IPS-11a (cell line): ENCODE results near the gene KCNMB2.
"Not testable (repeated sequence)": the region's sequence is repeated elsewhere in the genome, so short reads cannot be mapped to it uniquely, and the experiment has no call there.

Experiments used
- H3K4me3 ChIP-seq: one replicate; pipeline ENCODE4 v1.5.1; 2013; ENCODE audit warnings: low read depth, low read length, control low read depth

Gene KCNMB2

DNA sequence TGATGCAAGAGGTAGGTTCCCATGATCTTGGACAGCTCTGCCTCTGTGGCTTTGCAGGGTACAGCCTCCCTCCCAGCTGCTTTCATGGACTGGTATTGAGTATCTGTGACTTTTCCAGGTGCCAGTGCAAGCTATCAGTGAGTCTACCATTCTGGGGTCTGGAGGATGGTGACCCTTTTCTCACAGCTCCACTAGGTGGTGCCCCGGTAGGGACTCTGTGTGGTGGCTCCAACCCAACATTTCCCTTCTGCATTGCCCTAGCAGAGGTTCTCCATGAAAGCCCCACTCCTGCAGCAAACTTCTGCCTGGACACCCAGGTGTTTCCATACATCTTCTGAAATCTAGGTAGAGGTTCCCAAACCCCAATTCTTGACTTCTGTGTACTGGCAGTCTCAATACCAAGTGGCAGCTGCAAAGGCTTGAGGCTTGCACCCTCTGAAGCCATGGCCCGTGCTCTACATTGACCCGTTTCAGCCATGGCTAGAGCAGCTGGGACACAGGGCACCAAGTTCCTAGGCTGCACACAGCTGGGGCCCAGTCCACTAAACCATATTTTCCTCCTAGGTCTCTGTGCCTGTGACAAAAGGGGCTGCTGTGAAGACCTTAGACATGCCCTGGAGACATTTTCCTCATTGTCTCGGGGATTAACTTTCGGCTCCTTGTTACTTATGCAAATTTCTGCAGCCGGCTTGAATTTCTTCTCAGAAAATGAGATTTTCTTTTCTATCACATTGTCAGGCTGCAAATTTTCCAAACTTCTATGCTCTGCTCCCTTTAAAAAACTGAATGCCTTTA lies 209.8 kb downstream of the KCNMB2 start:
- not testable (repeated sequence) for H3K4me3 ChIP-seq

GRCh38 chr3:178748874-178749273 lies 212.6 kb downstream of the KCNMB2 start:
- no peak overlapping the region for H3K4me3 ChIP-seq

DNA sequence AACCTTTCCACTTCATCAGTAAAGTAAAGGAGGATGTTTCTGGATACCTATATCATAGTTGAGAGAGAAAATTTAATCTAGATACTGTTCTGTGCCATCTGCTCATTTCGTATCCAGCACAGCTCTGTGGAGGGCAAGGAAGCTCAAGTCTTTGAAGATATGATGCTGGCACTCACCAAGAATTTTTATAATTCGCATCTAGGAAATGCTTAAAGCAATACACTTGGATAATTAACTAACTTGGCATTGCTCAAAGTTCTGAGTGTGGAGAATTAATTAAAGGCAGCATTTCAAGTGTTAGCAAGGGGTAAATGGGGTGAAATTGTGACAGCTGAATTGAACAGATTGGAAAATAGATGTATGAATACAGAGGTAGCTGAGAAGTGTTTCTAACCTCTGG lies 213.2 kb downstream of the KCNMB2 start:
- H3K4me3 ChIP-seq, result no peak overlapping the region

DNA sequence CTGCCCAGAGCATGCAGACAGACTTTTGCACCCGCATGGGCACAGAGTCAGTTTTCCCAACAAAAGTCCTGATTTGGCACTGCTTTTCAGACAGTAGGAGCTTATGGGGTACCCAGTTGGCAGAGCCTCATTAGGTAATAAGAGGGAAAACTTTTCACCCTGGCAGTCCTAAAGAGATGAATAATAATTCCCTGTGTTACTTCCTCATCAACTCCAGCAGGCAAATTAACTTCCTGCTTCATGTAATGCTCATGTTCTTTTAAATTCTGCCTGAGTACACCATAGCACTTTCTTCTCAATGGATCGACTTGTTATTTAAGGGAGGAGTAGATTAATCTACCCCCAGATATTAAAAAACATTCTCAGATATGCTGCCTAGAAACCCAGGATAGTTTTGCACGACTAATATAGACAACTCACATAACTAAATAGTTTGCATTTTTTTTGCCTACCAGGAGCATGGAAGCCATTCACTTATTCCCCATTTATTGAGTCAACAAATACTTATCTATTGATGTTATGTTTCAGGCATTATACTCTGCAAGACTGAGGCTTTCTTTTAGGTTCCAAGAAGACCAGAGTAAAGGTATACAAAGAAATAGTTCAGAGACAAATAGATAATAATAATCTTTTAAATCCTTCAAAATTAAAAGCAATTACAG lies 214.5 kb downstream of the KCNMB2 start:
- H3K4me3 ChIP-seq, result no peak overlapping the region

DNA sequence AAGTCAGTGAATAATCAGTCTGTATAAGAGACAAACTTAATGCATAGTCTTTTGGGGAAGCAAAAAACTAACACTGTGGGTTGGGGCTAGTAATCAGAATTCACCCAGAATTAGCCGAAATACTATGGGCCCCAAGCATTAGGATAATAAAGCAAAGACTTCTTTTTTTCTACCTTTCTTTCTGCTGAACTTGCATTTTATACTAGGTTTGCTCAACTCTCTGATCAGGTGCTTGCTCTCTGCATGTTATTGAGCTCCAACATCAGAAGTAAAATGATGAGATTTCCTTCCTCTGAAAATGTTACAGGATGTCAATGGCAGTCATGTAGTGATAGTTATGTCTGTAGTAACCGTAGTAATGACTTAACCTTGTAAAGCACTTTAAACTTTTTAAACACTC lies 216.6 kb downstream of the KCNMB2 start:
- no peak overlapping the region for H3K4me3 ChIP-seq

DNA sequence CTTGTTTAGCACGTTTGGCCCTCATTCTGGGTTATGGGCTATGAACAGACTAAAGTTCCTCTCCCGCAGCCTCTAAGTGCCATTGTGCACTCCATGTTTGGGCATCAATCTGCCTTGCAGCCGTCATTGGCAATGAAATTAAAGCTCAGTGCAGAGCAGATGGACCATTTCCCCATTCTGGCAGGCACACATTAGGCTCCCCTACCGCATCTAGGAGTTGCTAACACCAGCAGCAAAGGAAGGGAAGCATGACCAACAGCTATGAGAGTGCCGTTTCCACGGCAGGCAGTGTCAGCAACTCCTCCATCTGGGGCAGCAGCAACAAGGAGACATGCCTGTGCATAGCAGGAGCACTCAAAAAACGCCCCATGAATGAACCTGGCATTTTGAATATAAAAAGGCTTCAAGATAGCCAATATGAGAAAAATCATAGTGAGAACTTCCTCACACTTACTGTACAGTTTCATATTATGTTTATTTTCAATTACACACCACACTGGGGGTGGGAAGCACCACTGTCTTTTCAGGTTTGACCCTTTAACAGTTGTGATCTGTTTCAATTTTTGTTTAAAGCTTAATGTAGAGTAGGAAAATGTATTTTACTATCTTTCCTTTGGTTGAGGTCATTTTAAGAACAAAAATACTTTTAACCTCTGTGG lies 218.7 kb downstream of the KCNMB2 start:
- no peak overlapping the region for H3K4me3 ChIP-seq

DNA sequence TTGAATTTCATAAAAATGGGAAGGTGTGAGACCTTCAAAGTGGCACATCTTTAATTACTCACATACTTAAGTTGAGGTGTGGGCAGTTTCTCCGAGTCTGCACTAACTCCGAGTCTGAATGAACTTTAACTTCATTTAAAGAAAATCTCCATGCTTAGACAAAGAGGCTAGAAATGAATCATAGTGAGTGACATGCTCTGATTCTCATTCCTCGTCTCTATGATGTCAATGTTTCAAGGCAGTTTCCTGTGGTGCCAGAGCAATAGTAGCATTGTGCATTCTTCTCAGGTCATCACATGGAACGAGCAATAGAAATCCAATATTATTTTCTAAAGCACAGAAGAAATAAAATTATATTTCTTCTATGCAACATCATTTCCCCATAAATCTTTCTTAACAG lies 224.8 kb downstream of the KCNMB2 start:
- no peak overlapping the region for H3K4me3 ChIP-seq

DNA sequence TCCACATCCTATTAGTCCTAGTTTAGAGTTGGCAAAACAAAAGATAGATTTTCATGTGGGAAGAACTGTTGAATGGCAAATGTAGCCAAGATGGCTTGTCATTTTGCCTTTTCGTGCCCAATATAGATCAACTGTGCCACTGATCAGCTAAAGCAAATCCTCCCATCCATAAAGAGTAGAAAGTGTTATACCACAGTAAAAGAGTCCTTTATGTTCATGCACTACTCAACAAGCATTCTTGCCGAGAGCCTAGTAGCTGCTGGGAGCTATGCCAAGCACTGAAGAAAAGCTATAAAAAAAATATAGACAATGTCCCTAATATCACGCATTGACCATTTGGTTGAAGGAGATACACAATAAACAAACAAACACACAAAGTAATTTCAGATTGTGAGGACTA lies 225.2 kb downstream of the KCNMB2 start:
- H3K4me3 ChIP-seq, result no peak overlapping the region

DNA sequence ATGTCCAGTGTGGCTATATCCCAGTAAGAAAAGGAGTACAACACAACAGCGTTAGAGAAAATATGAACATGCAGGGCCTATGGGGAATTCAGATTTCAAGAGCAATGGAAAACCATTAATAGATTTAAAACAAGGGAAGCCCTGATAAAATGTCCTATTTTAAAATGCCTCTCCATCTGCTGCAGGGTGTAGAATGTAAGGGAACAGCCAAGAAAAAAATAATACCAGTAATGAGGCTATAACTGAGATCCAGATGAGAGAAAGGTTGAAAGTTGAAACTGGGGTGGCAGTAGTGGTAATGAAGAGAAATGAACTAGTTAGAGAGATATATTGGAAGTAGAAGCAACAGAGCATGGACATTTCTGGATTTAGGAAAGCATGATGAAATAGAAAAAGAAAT lies 226.1 kb downstream of the KCNMB2 start:
- no peak overlapping the region for H3K4me3 ChIP-seq

DNA sequence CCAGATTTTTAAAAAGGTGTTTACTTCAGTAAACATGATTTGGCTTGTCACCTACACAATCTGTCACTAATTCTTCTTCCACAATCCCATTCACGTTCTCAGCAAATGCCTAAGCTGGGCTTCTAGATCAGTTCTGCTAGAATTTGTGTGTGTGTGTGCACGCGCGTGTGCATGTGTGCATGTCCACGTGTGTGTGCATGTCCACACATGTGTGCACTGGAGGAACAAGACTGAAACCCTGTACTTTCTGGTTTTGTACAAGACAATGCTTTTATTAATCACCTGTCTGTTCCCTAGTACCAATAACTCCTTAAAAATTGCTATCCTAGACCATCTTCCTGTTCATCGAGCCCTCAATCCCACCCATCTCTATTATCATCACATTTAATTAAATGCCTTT lies 229.2 kb downstream of the KCNMB2 start:
- H3K4me3 ChIP-seq, result no peak overlapping the region

DNA sequence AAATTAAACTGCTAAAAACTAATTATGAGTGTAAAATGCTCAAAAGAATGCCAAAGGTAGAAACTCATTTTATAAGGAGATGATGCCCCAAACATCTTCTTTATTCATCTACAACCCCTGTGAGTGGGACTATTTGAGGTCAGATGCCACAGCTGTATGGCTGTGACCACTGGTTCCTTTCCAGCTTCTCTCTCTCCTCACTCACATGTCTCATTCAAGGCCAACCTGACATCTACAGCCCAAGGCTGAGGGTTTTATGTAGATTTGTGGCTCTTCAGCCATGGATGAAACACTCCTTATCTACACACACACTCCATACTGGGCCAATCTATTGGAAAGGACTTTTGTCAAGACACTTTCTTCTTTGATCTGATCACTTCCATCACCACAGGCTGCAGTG lies 231.3 kb downstream of the KCNMB2 start:
- no peak overlapping the region for H3K4me3 ChIP-seq

DNA sequence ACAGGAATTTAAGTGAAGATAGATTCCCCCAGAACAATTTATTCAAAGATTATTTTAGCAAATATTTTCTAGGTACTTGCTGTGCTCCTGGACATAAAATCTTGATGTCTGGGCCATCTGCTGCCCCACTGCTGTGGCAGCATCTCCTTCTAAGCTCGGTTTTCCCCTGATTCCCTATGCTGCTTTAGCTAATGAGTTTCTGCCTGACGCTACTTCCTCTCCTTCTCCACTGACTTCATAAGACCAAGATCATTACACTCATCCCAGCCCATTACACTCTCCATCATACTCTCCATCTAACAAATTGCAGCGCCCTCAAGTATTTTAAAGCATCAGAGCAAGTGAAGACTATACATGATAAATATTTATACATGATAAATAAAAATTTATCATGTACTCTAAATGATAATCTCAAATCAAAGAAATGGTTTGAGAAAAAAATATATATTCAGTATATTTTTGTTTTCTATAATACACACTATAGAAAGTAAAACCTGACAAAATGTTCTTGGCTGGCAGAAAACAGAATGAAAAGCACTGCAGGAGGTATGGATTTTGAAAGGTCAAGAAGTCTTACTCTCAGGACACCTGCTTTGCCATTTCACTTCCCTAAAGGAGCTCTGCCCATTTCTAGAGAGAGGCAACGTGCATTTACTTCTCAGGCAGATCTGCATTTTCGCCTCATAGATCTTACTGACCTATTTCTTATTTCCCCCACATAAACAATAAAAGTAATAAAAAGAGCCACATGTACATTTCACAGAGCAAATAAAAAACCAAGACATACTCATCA lies 232.0 kb downstream of the KCNMB2 start:
- H3K4me3 ChIP-seq, result no peak overlapping the region

- no peak overlapping the region for H3K4me3 ChIP-seq
Measured at GRCh38 chr3:178771511-178771910, 235.3 kb downstream of the KCNMB2 start.

GRCh38 chr3:178772746-178773145 lies 236.5 kb downstream of the KCNMB2 start:
- no peak overlapping the region for H3K4me3 ChIP-seq

DNA sequence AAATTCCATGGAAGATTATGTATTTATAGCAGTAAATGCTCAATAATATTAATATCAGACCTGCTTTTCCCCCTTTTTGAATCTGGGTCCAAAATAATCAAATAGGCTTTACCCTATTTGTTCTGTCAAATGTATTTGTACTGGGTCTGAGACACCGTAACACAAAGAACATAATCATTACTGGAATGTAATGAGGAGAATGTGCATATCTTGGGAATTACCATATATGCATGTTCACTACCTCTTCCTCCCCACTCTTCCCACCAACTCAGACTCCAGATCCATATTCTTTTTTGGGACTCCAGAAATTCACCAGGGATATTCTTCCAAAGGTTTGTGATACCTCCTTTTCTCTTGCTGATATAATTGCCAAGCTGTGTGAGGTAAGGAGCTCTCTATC lies 237.1 kb downstream of the KCNMB2 start:
- no peak overlapping the region for H3K4me3 ChIP-seq

DNA sequence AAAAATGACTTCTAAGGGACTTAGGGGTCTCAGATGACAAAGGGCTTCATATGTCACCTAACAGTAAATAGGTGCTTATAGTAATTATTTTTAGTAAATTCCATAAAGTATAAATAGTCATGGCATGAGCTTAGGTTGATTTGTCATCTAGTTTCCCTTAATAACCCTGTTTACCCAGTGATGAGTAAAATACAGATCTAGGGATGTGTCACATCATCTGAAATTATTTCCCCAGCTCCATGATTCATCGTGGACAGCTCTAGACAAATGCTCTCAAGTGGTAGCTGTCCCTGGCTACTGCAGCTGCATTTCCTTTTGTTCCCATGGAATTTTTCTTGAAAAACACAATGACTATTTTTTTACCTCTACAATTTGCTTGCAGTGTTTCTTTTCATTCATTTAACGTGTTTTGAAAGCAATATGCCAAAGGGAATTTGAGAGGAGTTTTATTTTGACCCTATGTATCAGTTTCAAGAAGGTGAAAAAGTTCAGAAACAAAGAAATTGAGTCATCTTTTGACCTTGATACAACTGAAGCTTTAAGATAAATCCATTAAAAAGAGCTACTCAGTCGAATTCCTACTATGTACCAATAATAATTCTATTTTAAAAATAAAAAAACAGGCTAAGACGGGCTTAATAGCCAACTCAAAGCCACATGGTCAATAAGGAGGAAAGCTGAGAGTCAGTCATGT lies 241.6 kb downstream of the KCNMB2 start:
- no peak overlapping the region for H3K4me3 ChIP-seq

DNA sequence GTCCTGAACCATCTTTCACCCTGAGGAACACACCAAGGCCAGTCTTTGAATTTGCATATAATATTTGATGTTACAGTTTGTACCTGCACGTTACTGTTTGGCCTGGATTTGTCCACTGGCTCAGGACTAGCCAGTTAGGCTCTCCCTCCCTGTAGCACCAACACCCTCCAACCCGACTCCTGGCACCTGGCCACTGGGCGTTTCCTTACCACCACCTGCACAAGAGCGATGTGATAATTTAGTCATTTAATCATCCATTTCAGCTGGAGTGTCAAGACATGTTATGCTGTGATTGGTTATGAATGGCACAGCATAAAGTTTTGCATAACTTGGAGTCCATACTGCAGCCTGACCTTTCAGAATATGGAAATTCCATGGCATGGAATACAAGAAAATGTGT lies 242.4 kb downstream of the KCNMB2 start:
- H3K4me3 ChIP-seq, result no peak overlapping the region

DNA sequence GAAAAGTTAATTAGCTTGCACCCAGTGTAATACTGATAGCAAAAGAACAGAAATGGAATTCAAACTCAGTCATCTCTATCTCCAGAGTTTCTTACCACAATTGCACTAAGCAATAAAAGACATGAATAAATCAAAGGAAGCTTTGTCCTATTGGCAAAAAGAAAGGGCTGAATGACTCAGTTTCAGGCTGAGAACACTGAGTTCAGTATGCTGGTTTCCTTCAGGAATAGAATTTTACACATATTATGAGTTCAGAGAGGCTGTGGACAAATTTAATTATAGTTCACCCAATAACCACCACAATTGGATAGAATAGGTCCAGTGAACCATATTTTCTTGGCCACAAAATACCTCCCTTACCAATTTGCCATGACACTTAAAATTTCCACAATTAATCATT lies 249.7 kb downstream of the KCNMB2 start:
- no peak overlapping the region for H3K4me3 ChIP-seq

DNA sequence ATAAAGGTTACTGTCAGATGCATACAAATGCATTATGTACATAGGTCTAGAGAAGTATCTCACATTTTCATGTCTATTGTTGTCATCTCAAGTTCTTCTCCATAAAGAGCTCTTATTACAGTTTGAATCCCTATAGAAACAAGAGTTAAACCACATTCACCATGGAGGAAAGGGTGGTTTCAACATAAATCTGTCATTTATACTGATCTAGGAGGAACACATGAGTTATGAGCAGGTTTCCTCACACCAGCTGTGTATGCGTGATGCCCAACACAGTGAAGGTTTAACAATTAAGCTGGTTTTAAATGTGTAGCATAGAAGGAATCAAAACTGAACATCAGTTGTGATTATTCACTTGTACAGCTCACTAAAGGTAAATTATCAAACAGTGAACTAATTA lies 251.7 kb downstream of the KCNMB2 start:
- no peak overlapping the region for H3K4me3 ChIP-seq

GRCh38 chr3:178794711-178795110 lies 258.5 kb downstream of the KCNMB2 start:
- H3K4me3 ChIP-seq, result no peak overlapping the region

- no peak overlapping the region for H3K4me3 ChIP-seq
Measured at GRCh38 chr3:178795349-178795748, 259.1 kb downstream of the KCNMB2 start.
